ENCODE results near the gene NSMF.
"Not testable (repeated sequence)": the region's sequence is repeated elsewhere in the genome, so short reads cannot be mapped to it uniquely, and the experiment has no call there.

Gene NSMF

DNA sequence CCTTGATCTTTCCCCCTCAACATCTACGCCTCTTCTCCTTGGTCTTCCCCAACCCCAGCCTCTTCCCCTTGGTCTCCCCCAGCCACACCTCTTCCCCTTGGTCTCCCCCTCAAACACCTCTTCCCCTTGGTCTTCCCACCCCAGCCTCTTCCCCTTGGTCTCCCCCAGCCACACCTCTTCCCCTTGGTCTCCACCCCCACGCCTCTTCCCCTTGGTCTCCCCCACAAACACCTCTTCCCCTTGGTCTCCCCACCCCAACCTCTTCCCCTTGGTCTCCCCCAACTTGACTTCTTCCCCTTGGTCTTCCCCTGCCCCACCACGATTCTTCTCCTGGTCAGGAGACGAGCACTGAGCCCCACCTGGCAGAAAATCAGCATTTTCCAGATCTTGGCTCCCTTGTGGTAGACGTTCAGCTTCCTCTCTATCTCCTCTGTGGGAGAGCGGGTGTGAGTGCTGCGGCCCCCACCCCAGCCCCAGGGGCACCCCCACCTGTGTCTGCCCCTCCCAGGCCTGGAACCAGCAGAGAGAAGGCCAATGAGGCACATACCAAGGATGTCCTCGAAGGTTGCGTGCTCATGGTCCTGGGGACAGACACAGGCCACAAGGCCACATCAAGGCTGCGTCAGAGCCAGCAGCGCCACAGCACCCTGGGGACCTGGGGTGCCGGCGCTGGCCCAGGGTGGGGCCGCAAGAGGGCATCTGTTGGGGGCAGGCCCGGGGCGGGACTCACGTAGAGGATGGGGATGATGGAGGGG, 7.0 kb downstream of the NSMF start:
- DNase-seq (ENCODE audit: low read depth), result no peak
- TF ChIP-seq, protein P1, sequence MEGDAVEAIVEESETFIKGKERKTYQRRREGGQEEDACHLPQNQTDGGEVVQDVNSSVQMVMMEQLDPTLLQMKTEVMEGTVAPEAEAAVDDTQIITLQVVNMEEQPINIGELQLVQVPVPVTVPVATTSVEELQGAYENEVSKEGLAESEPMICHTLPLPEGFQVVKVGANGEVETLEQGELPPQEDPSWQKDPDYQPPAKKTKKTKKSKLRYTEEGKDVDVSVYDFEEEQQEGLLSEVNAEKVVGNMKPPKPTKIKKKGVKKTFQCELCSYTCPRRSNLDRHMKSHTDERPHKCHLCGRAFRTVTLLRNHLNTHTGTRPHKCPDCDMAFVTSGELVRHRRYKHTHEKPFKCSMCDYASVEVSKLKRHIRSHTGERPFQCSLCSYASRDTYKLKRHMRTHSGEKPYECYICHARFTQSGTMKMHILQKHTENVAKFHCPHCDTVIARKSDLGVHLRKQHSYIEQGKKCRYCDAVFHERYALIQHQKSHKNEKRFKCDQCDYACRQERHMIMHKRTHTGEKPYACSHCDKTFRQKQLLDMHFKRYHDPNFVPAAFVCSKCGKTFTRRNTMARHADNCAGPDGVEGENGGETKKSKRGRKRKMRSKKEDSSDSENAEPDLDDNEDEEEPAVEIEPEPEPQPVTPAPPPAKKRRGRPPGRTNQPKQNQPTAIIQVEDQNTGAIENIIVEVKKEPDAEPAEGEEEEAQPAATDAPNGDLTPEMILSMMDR (IDR thresholded peaks at IDR 0.05; ENCODE audit: insufficient read depth, low read depth, low read length, missing control alignments), result no peak
- no peak overlapping the region for H3K4me3 ChIP-seq (ENCODE audit: low read depth, low read length)

DNA sequence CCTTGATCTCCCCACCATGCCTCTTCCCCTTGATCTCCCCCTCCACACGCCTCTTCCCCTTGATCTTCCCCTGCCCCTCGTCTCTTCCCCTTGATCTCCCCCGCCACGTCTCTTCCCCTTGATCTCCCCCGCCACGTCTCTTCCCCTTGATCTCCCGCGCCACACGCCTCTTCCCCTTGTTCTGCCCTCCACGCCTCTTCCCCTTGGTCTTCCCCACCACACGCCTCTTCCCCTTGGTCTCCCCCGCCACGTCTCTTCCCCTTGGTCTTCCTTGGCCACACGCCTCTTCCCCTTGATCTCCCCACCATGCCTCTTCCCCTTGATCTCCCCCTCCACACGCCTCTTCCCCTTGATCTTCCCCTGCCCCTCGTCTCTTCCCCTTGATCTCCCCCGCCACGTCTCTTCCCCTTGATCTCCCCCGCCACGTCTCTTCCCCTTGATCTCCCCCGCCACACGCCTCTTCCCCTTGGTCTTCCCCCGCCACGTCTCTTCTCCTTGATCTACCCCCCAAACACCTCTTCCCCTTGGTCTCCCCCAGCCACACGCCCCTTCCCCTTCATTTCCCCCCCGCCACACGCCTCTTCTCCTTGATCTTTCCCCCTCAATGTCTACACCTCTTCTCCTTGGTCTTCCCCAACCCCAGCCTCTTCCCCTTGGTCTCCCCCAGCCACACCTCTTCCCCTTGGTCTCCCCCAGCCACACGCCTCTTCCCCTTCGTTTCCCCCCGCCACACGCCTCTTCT, 7.7 kb downstream of the NSMF start:
- not testable (repeated sequence) for DNase-seq (ENCODE audit: low read depth); H3K4me3 ChIP-seq (ENCODE audit: low read depth, low read length)

DNA sequence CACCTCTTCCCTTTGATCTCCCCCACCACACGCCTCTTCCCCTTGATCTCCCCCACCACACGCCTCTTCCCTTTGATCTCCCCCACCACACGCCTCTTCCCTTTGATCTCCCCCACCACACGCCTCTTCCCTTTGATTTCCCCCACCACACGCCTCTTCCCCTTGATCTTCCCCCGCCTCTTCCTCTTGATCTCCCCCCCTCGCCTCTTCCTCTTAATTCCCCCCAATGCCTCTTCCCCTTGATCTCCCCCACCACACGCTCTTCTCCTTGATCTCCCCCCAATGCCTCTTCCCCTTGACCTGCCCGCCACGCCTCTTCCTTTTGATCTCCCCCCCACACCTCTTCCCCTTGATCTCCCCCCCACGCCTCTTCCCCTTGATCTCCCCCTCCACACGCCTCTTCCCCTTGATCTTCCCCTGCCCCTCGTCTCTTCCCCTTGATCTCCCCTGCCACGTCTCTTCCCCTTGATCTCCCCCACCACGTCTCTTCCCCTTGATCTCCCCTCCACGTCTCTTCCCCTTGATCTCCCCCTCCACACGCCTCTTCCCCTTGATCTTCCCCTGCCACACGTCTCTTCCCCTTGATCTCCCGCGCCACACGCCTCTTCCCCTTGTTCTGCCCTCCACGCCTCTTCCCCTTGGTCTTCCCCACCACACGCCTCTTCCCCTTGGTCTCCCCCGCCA, 8.5 kb downstream of the NSMF start:
- DNase-seq (ENCODE audit: low read depth); H3K4me3 ChIP-seq (ENCODE audit: low read depth, low read length): not testable (repeated sequence)

DNA sequence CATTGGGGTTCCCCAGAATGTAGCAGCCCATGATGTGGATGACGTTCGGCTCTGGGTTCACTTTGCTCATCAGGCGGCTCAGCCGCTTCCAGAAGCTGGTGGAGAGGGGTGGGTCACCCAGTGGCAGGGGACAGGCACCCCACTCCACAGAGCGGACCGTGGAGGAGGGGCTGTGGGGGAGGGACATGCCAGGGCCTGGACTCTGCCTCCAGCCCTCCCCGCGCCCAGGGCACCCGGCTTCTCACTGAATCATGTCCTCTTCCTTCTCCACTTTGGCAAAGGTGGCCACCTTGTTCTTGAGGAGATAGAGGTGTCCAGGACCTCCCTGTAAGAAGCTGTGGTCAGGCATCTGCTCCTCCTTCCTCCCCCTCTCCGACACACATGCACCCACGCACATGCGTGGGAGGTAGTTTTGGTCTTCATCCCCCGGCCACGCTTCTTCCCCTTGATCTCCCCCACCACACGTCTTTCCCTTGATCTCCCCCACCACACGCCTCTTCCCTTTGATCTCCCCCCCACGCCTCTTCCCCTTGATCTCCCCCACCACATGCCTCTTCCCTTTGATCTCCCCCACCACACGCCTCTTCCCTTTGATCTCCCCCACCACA, 9.1 kb downstream of the NSMF start:
- no peak for DNase-seq (ENCODE audit: low read depth)
- H3K4me3 ChIP-seq (ENCODE audit: low read depth, low read length), result no peak overlapping the region
- TF ChIP-seq, protein P1 (IDR thresholded peaks at IDR 0.05; ENCODE audit: insufficient read depth, low read depth, low read length, missing control alignments), result no peak

DNA sequence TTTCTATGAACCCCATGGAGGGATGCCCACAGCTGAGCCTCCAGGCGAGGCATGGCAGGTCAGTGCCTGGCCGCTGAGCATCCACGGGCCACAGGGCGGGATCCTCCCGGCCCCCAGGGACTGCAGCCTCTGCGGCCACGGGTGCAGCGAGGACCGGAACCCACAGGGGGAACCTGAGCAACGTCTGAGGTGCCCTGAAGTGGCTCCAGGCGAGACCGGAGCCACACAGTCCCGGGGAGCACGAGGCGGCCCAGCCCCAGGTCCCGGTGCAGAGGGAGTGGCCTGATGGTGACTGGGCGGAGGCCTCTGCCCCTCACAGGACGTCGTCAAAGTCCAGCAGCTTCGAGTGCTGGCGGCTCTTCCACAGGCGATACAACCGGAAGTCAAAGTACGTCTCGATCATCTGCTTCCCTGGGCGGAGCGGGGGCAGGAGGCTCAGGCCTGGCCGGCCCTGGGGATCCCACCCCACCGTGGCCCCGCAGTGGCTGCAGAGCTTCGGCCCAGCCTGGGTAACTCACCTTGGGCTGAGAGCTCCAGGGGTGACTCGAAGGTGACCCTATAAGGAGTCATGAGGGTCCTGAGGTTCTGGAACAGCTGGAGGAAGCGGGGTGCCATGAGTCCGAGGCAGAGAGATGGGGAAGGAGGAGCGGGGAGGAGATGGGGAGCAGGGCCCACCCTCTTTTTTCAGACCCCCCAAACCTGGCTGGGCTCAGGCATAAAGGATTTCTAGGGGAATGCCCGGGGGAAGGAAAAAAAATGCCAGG, 9.9 kb downstream of the NSMF start:
- H3K4me3 ChIP-seq (ENCODE audit: low read depth, low read length), result no peak overlapping the region
- DNase-seq (ENCODE audit: low read depth), result no peak
- TF ChIP-seq, protein P1 (IDR thresholded peaks at IDR 0.05; ENCODE audit: insufficient read depth, low read depth, low read length, missing control alignments), result no peak

DNA sequence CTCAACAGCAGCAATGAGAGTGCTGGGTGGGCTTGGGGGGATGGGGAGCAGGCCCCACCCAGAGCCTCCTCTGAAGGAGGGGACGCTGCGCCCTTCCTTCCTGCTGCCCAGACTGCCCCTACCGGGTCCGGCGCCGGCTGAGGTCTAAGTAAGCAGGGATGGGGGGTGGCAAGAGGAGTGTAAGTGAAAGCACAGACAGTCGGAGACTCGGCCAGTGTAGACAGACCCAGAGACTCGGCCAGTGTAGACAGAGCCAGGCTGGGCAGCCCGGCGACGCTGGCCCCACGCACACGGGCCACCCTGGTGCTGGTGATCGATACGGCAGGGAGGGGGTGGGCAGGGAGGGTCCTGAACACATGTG, 10.6 kb downstream of the NSMF start:
- H3K4me3 ChIP-seq (ENCODE audit: low read depth, low read length), result no peak overlapping the region
- TF ChIP-seq, protein P1 (IDR thresholded peaks at IDR 0.05; ENCODE audit: insufficient read depth, low read depth, low read length, missing control alignments), result no peak
- DNase-seq (ENCODE audit: low read depth), result no peak

DNA sequence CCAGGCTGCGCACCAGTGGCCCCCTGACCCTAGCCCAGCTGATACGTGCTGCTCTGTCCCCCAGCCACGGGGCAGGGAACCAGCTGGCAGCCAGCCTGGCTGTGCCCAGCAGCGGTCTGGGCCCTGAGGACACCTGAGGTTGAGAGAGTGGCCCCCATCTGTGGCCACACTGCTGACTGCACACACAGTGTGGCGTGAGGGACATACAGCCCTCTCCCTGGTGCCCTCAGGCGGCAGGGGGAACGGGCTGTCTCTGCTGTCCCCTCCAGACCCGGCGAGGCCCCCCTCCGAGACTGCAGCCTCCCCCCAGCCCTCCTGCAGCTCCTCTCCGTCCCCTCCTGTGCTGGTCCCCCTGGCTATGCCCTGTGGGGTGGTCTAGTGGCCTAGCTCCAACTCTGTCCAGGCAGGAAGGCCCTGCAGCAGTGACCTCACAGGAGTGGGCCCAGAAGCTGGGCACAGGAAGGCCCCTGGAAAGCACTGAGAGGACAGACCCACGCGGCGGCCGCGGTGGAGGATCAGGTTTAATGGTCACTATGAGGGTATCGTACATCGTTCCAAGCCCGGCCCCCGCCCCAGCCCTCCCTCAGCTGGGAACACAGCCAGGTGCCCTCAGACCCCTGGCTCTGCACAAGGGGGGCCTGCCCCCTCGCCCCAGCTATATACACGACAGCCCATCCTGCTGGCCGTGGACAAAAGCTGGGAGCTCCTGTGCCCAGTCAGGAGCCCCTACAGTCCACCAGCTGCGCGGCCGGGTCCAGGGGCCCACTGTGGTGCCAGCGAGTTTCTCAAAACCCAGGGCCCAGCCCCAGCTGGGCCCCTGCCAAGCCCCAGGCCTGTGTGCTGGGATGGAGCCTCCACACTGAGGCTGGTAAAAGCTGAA, 11.2 kb downstream of the NSMF start:
- no peak overlapping the region for H3K4me3 ChIP-seq (ENCODE audit: low read depth, low read length)
- TF ChIP-seq, protein P1 (IDR thresholded peaks at IDR 0.05; ENCODE audit: insufficient read depth, low read depth, low read length, missing control alignments), result no peak
- no peak for DNase-seq (ENCODE audit: low read depth)
